GM19193 (cell line): ENCODE measurements around the gene ZNF385B.

Experiments
- POLR2A ChIP-seq: IDR thresholded peaks from 4 replicates; pipeline ENCODE4 v1.6.1; 2011; ENCODE audit not compliant: insufficient read depth, insufficient read length; ENCODE audit errors: extremely low read depth

The ZNF385B gene

GRCh38 chr2:179449010-179449409 lies 412.4 kb downstream of the ZNF385B start:
- no peak for TF ChIP-seq POLR2A

GRCh38 chr2:179447839-179448447 lies 413.5 kb downstream of the ZNF385B start:
- TF ChIP-seq POLR2A: no peak

- no peak for TF ChIP-seq POLR2A
These were observed 414.0 kb downstream of the ZNF385B start for GRCh38 chr2:179447421-179447820.

GRCh38 chr2:179446476-179447141 lies 414.8 kb downstream of the ZNF385B start:
- TF ChIP-seq POLR2A: no peak

- no peak for TF ChIP-seq POLR2A
These were observed 417.4 kb downstream of the ZNF385B start for GRCh38 chr2:179444056-179444455.

GRCh38 chr2:179443180-179443579 lies 418.2 kb downstream of the ZNF385B start:
- TF ChIP-seq POLR2A: no peak

- TF ChIP-seq POLR2A: no peak
These were observed 419.2 kb downstream of the ZNF385B start for GRCh38 chr2:179442206-179442605.

- TF ChIP-seq POLR2A: no peak
These were observed 419.9 kb downstream of the ZNF385B start for GRCh38 chr2:179441551-179441950.

GRCh38 chr2:179440642-179441251 lies 420.7 kb downstream of the ZNF385B start:
- TF ChIP-seq POLR2A: no peak

GRCh38 chr2:179438654-179439053 lies 422.8 kb downstream of the ZNF385B start:
- TF ChIP-seq POLR2A: no peak

GRCh38 chr2:179437430-179437829 lies 424.0 kb downstream of the ZNF385B start:
- TF ChIP-seq POLR2A: no peak

GRCh38 chr2:179435566-179435965 lies 425.8 kb downstream of the ZNF385B start:
- TF ChIP-seq POLR2A: no peak

- no peak for TF ChIP-seq POLR2A
These were observed 426.4 kb downstream of the ZNF385B start for GRCh38 chr2:179435000-179435399.

GRCh38 chr2:179434357-179434756 lies 427.1 kb downstream of the ZNF385B start:
- no peak for TF ChIP-seq POLR2A

- no peak for TF ChIP-seq POLR2A
These were observed 428.7 kb downstream of the ZNF385B start for GRCh38 chr2:179432751-179433150.

- no peak for TF ChIP-seq POLR2A
These were observed 431.8 kb downstream of the ZNF385B start for GRCh38 chr2:179429597-179429996.
